Activated naive CD8-positive, alpha-beta T cell treated with anti-CD3 and anti-CD28 coated beads, Interleukin-2, amount 50 U/mL, for 24 hours (primary cell): Measurements from ENCODE around the gene C4B.

Source experiments
- ATAC-seq: fragments of 150-1000 bp; cut with Tn5 transposase; one replicate; pipeline ENCODE4 v1.10.0; 2021
- DNase-seq: peaks from one replicate; pipeline ENCODE4 v3.0.0; 2021
- H3K27ac Mint-ChIP-seq: one replicate; pipeline ENCODE4 v1.8.0; 2021; ENCODE audit warnings: mild to moderate bottlenecking, mixed read lengths
- H3K27me3 Mint-ChIP-seq: one replicate; pipeline ENCODE4 v1.8.0; 2021; ENCODE audit warnings: mixed read lengths
- H3K36me3 Mint-ChIP-seq: one replicate; pipeline ENCODE4 v1.8.0; 2021; ENCODE audit warnings: low read depth, mixed read lengths
- H3K4me1 Mint-ChIP-seq: one replicate; pipeline ENCODE4 v1.8.0; 2021; ENCODE audit warnings: mixed read lengths
- H3K4me3 Mint-ChIP-seq: one replicate; pipeline ENCODE4 v1.8.0; 2021; ENCODE audit warnings: mild to moderate bottlenecking, moderate library complexity, mixed read lengths
- H3K9me3 Mint-ChIP-seq: one replicate; pipeline ENCODE4 v1.8.0; 2021; ENCODE audit warnings: mixed read lengths

C4B gene

DNA sequence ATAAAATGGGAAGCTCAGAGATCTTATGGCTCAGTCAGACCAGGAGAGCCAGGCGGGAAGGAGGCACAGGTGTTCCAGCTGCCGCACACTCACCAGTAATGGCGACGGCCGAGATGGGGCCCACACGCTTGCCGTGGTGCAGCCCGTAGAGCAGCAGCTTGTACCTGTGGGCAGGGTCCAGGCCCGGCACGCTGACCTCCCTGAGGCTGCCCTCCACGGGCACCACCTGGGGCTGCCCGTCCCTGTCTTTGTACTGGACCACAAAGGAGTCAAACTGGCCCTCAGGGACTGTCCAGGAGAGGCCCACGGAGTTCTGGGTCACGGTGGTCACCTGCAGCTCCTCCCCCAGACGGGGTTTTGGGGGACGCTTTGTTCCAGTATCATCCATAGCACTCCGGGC, 54.9 kb downstream of the C4B start:
- H3K27me3 Mint-ChIP-seq, result peaks cover 2% of the 10 kb centered on the region
- H3K27ac Mint-ChIP-seq, result no peak overlapping the region
- ATAC-seq (no peak), DNase-seq (no peak)
- H3K36me3 Mint-ChIP-seq, result no peaks in the 10 kb centered on the region
- H3K4me3 Mint-ChIP-seq, result no peak overlapping the region
- no peaks in the 10 kb centered on the region for H3K4me1 Mint-ChIP-seq
- no peaks in the 10 kb centered on the region for H3K9me3 Mint-ChIP-seq

DNA sequence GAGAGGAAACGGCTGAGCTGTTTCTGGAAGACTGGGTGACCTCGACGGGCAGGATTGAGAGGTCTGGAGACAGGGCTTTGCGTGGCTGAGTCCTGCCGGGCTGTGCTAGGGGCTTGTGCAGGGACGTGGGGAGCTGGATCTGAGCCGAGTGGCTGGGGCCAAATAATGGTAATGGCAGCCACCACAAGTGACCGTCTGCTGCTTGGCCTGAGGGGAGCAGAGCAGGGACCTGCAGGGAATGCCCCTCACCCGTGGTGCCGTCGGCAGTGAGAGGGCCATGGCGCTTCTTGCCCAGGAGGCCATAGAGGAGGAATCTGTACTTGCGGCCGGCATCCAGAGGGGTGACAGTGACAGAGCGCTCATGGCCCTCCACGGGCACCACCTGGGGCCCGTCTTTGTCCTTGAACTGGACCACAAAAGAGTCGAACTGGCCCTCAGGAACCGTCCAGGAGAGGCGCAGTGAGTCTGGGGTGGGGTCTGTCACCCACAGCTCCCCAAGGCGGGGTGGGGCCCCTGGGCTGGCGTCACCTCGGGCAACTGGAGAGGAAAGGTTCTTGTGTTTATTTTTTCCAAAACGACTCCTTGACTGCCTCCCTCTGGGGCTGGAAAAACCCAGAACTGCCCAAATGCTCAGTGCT, 55.4 kb downstream of the C4B start:
- H3K9me3 Mint-ChIP-seq, result no peaks in the 10 kb centered on the region
- H3K4me3 Mint-ChIP-seq, result no peak overlapping the region
- DNase-seq, result no peak
- peaks cover 2% of the 10 kb centered on the region for H3K27me3 Mint-ChIP-seq
- H3K4me1 Mint-ChIP-seq, result no peaks in the 10 kb centered on the region
- H3K36me3 Mint-ChIP-seq, result no peaks in the 10 kb centered on the region
- ATAC-seq, result no peak
- H3K27ac Mint-ChIP-seq, result no peak overlapping the region

- no peaks in the 10 kb centered on the region for H3K36me3 Mint-ChIP-seq
- H3K4me1 Mint-ChIP-seq, result no peaks in the 10 kb centered on the region
- no peaks in the 10 kb centered on the region for H3K9me3 Mint-ChIP-seq
- H3K4me3 Mint-ChIP-seq, result no peak overlapping the region
- H3K27me3 Mint-ChIP-seq, result peaks cover 2% of the 10 kb centered on the region
- no peak for DNase-seq
- no peak for ATAC-seq
- H3K27ac Mint-ChIP-seq, result no peak overlapping the region
Measured at GRCh38 chr6:32070814-32071543, 56.4 kb downstream of the C4B start.

GRCh38 chr6:32073101-32073500, 58.5 kb downstream of the C4B start:
- H3K4me3 Mint-ChIP-seq, result no peak overlapping the region
- H3K9me3 Mint-ChIP-seq, result no peaks in the 10 kb centered on the region
- peaks cover 2% of the 10 kb centered on the region for H3K27me3 Mint-ChIP-seq
- no peaks in the 10 kb centered on the region for H3K4me1 Mint-ChIP-seq
- H3K27ac Mint-ChIP-seq, result no peak overlapping the region
- DNase-seq (no peak), ATAC-seq (no peak)
- H3K36me3 Mint-ChIP-seq, result no peaks in the 10 kb centered on the region

DNA sequence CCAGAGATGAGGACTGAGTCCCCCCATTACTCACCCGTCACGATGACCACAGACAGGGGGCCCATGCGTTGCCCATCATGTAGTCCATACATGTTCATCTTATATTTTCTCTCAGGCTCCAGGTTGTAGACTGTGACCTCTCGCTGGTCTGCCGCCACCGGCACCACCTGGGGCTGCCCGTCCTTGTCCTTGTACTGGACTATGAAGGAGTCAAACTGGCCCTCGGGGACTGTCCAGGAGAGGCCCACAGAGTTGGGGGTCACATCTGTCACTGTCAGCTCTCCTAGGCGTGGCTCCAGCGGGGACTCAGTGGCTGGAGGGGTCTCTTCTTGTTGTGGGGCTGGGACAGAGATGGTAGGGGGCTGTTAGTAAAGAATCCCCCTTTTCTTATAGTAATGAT, 59.0 kb downstream of the C4B start:
- Mint-ChIP-seq H3K9me3 (no peaks in the 10 kb centered on the region), H3K27me3 (peaks cover 2% of the 10 kb centered on the region), H3K36me3 (no peaks in the 10 kb centered on the region), H3K27ac (no peak overlapping the region), H3K4me1 (no peaks in the 10 kb centered on the region), H3K4me3 (no peak overlapping the region)
- no peak for ATAC-seq
- no peak for DNase-seq

DNA sequence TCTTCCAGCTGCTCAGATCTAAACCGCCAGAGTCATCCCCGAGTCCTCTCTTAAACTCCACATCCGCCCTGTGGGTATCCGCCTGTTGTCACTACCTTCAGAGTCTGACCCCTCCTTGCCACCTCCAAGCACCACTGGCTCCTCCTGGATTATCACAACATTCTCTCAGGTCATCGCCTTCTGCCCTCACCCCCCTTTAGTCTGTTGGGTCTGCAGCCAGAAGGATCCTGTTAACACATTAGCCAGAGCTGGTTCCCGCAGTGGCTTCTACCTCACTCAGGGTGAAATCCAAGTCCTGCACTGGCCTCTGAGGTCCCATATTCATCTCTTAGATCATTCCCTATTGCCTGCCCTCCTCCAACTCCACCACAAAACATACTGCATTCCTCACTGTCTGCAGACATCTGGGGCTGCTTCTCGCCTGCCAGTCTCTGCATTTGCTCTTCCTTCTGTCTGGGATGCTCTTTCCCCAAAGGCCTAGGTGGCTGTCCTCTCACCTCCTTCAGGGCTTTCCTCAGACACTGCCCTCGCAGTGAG, 60.5 kb downstream of the C4B start:
- Mint-ChIP-seq H3K27ac (no peak overlapping the region), H3K4me3 (no peak overlapping the region), H3K27me3 (peaks cover 4% of the 10 kb centered on the region), H3K9me3 (no peaks in the 10 kb centered on the region), H3K36me3 (no peaks in the 10 kb centered on the region), H3K4me1 (no peaks in the 10 kb centered on the region)
- no peak for ATAC-seq
- no peak for DNase-seq

DNA sequence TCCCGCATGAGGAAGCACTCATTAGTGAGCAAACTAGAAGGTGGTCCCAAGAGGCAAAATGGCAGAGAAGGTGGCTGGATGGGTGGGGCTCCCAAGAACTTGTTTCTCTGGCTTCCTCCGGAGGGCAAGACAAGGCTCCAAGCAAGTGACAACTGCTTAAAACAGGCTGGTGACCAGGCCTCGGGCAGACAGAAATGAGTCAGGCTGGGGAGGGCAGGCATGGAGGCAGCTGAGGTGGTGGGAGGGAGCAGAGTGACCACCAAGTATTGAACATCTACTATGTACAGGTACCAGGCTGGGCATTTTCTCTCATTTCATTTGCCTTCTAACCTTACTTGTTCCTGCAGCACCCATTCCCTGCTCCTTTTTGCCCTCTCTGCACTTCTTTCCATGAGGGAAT, 61.2 kb downstream of the C4B start:
- no peak for ATAC-seq
- H3K27me3 Mint-ChIP-seq, result peaks cover 4% of the 10 kb centered on the region
- no peaks in the 10 kb centered on the region for H3K4me1 Mint-ChIP-seq
- no peak overlapping the region for H3K27ac Mint-ChIP-seq
- H3K9me3 Mint-ChIP-seq, result no peaks in the 10 kb centered on the region
- DNase-seq, result no peak
- H3K4me3 Mint-ChIP-seq, result no peak overlapping the region
- no peaks in the 10 kb centered on the region for H3K36me3 Mint-ChIP-seq

DNA sequence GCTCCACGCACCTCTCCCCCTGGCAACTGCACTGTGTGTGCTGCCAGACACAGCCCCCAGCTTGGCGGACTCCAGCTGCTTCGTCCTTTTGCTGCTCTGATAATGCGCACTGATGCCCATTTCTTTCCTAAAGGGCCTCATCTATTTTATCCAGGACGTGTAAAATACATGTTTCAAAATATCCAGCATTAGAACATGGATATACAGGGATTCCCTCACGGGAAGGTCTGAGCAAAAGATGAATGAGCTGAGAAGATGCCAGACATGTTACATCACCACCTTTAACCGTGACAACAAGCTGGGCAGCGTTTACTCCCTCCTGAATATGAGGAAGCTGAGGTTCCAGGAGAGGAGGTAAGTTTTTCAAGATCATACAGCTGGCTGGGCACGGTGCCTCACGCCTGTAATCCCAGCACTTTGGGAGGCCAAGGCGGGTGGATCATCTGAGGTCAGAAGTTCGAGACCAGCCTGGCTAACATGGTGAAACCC, 61.8 kb downstream of the C4B start:
- Mint-ChIP-seq H3K27me3 (peaks cover 4% of the 10 kb centered on the region), H3K27ac (no peak overlapping the region), H3K4me3 (no peak overlapping the region)

GRCh38 chr6:32079566-32080290, 65.1 kb downstream of the C4B start:
- H3K9me3 Mint-ChIP-seq, result no peaks in the 10 kb centered on the region
- DNase-seq (no peak), ATAC-seq (no peak)
- no peak overlapping the region for H3K4me3 Mint-ChIP-seq
- H3K36me3 Mint-ChIP-seq, result no peaks in the 10 kb centered on the region
- no peaks in the 10 kb centered on the region for H3K4me1 Mint-ChIP-seq
- peaks cover 22% of the 10 kb centered on the region for H3K27me3 Mint-ChIP-seq
- no peak overlapping the region for H3K27ac Mint-ChIP-seq

More for the DNA sequence above, 61.8 kb downstream of the C4B start:
- ATAC-seq (no peak), DNase-seq (no peak)
- Mint-ChIP-seq H3K4me1 (no peaks in the 10 kb centered on the region), H3K36me3 (no peaks in the 10 kb centered on the region), H3K9me3 (no peaks in the 10 kb centered on the region)

DNA sequence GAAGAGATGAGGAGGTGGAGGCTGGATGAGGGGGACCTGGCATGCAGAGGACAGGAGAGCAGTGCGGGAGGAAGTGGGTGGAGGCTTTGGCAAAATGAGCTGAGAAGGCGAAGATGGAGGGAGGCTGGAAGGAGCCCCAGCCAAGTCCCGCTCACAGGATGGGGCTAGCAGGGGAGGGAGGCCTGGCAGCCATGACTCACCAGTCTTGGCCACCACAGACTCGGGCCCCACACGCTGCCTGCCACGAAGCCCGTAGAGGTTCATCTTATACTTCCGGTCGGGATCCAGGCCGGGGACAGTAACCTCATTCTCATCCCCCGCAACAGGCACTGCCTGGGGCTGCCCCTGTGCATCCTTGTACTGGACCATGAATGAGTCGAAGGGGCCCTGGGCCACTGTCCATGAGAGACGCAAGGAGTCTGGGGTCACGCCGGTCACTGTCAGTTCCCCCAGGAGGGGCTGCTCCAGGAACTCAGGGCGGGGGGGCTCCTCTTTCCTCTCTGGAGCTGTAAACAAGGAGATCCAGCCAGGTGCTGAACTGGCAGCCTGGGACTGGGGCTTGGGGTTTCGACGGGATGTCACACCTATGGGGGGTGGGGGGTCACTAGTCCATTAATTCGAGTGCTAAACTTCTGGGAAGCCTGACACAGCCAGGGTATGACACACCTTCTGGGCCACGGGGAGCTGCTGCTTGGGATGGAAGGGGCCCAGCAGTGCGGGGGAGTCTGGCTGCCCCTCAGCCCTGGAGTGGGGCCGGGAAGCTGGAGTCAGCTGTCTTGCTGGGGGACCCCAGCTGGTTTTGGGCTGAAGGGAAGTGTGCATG, 66.8 kb downstream of the C4B start:
- Mint-ChIP-seq H3K36me3 (no peaks in the 10 kb centered on the region), H3K9me3 (no peaks in the 10 kb centered on the region), H3K27me3 (peaks cover 36% of the 10 kb centered on the region), H3K27ac (no peak overlapping the region), H3K4me1 (peaks cover 4% of the 10 kb centered on the region), H3K4me3 (no peak overlapping the region)
- DNase-seq (no peak), ATAC-seq (no peak)

GRCh38 chr6:32082478-32082877, 67.9 kb downstream of the C4B start:
- no peak overlapping the region for H3K27ac Mint-ChIP-seq
- DNase-seq (no peak), ATAC-seq (no peak)
- no peaks in the 10 kb centered on the region for H3K9me3 Mint-ChIP-seq
- H3K4me3 Mint-ChIP-seq, result no peak overlapping the region
- H3K4me1 Mint-ChIP-seq, result peaks cover 11% of the 10 kb centered on the region
- H3K36me3 Mint-ChIP-seq, result no peaks in the 10 kb centered on the region
- peaks cover 43% of the 10 kb centered on the region for H3K27me3 Mint-ChIP-seq

GRCh38 chr6:32082935-32083334, 68.3 kb downstream of the C4B start:
- ATAC-seq, result no peak
- H3K9me3 Mint-ChIP-seq, result no peaks in the 10 kb centered on the region
- DNase-seq, result no peak
- no peak overlapping the region for H3K4me3 Mint-ChIP-seq
- peaks cover 11% of the 10 kb centered on the region for H3K4me1 Mint-ChIP-seq
- peaks cover 43% of the 10 kb centered on the region for H3K27me3 Mint-ChIP-seq
- H3K36me3 Mint-ChIP-seq, result no peaks in the 10 kb centered on the region
- H3K27ac Mint-ChIP-seq, result no peak overlapping the region

DNA sequence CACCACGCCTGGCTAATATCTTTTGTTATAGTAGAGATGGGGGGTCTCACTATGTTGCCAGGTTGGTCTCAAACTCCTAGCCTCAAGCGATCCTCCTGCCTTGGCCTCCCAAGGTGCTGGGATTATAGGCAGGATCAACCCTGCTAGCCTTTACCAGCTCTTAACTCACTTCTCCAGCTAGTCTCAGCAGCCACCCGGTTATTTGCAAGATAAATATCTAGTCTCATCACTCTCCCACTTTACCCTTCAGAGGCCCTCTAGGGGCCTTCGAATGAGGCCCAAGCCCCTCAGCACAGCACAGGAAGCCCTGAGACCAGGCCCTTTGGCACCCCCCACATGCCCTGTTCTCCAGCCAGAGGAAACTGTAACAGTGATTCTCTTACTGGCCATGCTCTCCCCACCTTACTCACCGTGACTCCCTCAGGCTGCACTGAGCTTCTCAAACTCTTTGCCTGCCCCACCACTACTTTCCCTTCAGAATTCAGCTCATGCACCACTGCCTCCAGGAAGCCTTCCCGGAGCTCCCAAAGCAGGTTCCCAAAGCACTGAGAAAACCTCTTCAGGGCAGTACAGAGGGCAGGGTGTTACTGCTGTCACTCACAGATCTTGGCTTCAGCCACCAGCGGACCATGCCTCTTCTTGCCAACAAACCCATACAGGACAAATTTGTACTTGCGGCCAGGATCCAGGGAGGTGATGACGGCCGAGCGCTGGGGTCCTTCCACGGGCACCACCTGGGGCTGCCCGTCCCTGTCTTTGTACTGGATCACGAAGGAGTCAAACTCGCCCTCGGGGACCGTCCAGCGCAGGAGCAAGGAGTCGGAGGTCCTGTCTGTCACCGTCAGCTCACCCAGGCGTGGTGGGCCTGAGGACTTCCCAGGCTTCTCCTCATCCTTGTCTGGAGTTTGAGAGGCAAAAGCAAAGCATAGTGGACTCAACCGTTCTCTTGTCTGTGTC, 69.5 kb downstream of the C4B start:
- Mint-ChIP-seq H3K36me3 (no peaks in the 10 kb centered on the region), H3K27me3 (peaks cover 50% of the 10 kb centered on the region), H3K9me3 (no peaks in the 10 kb centered on the region), H3K4me1 (peaks cover 14% of the 10 kb centered on the region), H3K27ac (no peak overlapping the region), H3K4me3 (no peak overlapping the region)
- ATAC-seq (no peak), DNase-seq (no peak)
